ENCODE data around the gene C19orf47.
"Not testable (repeated sequence)": the region's sequence is repeated elsewhere in the genome, so short reads cannot be mapped to it uniquely, and the experiment has no call there.

C19orf47 gene

DNA sequence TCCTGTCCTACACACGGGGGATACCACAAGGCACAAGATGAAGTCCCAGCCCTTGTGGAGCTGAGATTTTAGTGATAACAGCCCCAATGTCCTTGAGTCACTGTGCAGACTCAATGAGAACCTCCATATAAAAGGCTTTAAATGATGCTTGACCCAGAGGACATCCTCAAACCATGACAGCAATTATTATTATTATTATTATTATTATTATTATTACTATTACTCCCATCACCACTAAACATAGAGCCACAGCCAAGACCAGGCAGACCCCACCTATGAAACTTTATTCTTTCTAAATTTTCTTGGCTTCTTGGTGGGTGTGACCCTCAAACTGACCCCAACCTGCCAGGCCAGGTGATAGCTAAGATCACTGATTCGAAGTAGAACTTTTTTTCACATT is 11.1 kb downstream of the C19orf47 start:
- H3K27me3 ChIP-seq (ENCODE audit: control insufficient read depth, insufficient read depth, low read length), result no peaks in the 10 kb centered on the region
- H3K4me3 ChIP-seq (ENCODE audit: low read depth, low read length), result no peak overlapping the region
- H3K36me3 ChIP-seq (ENCODE audit: control insufficient read depth, insufficient read depth, low read length), result no peaks in the 10 kb centered on the region
- H3K4me2 ChIP-seq (ENCODE audit: low read length), result no peak overlapping the region
- H3K27ac ChIP-seq, result no peak overlapping the region
- H3K9me3 ChIP-seq (ENCODE audit: control insufficient read depth, low read length), result no peaks in the 10 kb centered on the region
- no peak for TF ChIP-seq CTCF (IDR thresholded peaks at IDR 0.05)
- H3K9ac ChIP-seq, result no peak overlapping the region
- H3K79me2 ChIP-seq, result peaks cover 5% of the 10 kb centered on the region
- peaks cover 3% of the 10 kb centered on the region for H3K4me1 ChIP-seq
- no peak overlapping the region for H2AFZ ChIP-seq

- Histone ChIP-seq H3K4me2 (ENCODE audit: low read length) (no peak overlapping the region), H3K9ac (no peak overlapping the region), H3K79me2 (peaks cover 5% of the 10 kb centered on the region), H2AFZ (no peak overlapping the region), H3K36me3 (ENCODE audit: control insufficient read depth, insufficient read depth, low read length) (no peaks in the 10 kb centered on the region), H3K9me3 (ENCODE audit: control insufficient read depth, low read length) (no peaks in the 10 kb centered on the region), H3K27me3 (ENCODE audit: control insufficient read depth, insufficient read depth, low read length) (no peaks in the 10 kb centered on the region), H3K27ac (no peak overlapping the region), H3K4me1 (no peaks in the 10 kb centered on the region), H3K4me3 (ENCODE audit: low read depth, low read length) (no peak overlapping the region)
- TF ChIP-seq CTCF (IDR thresholded peaks at IDR 0.05), result no peak
Measured at GRCh38 chr19:40336601-40336900, 11.6 kb downstream of the C19orf47 start.

- no peak overlapping the region for H2AFZ ChIP-seq
- no peak overlapping the region for H3K27ac ChIP-seq
- no peaks in the 10 kb centered on the region for H3K9me3 ChIP-seq (ENCODE audit: control insufficient read depth, low read length)
- H3K27me3 ChIP-seq (ENCODE audit: control insufficient read depth, insufficient read depth, low read length), result no peaks in the 10 kb centered on the region
- H3K9ac ChIP-seq, result no peak overlapping the region
- no peaks in the 10 kb centered on the region for H3K4me1 ChIP-seq
- no peak overlapping the region for H3K4me3 ChIP-seq (ENCODE audit: low read depth, low read length)
- H3K4me2 ChIP-seq (ENCODE audit: low read length), result no peak overlapping the region
- H3K79me2 ChIP-seq, result peaks cover 5% of the 10 kb centered on the region
- H3K36me3 ChIP-seq (ENCODE audit: control insufficient read depth, insufficient read depth, low read length), result no peaks in the 10 kb centered on the region
- TF ChIP-seq CTCF (IDR thresholded peaks at IDR 0.05), result no peak
Measured at GRCh38 chr19:40335855-40336600, 12.2 kb downstream of the C19orf47 start.

- Histone ChIP-seq H3K27ac (no peak overlapping the region), H3K9me3 (ENCODE audit: control insufficient read depth, low read length) (no peaks in the 10 kb centered on the region), H3K4me3 (ENCODE audit: low read depth, low read length) (no peak overlapping the region), H3K4me2 (ENCODE audit: low read length) (no peak overlapping the region), H3K79me2 (peaks cover 5% of the 10 kb centered on the region), H3K27me3 (ENCODE audit: control insufficient read depth, insufficient read depth, low read length) (no peaks in the 10 kb centered on the region), H3K9ac (no peak overlapping the region), H3K36me3 (ENCODE audit: control insufficient read depth, insufficient read depth, low read length) (no peaks in the 10 kb centered on the region), H3K4me1 (no peaks in the 10 kb centered on the region), H2AFZ (no peak overlapping the region)
- TF ChIP-seq CTCF (IDR thresholded peaks at IDR 0.05), result no peak
Measured at GRCh38 chr19:40335101-40335500, 13.1 kb downstream of the C19orf47 start.

- H3K4me2 ChIP-seq (ENCODE audit: low read length); H3K79me2 ChIP-seq; H3K9ac ChIP-seq; H3K4me3 ChIP-seq (ENCODE audit: low read depth, low read length); H2AFZ ChIP-seq; H3K36me3 ChIP-seq (ENCODE audit: control insufficient read depth, insufficient read depth, low read length); H3K27me3 ChIP-seq (ENCODE audit: control insufficient read depth, insufficient read depth, low read length); H3K9me3 ChIP-seq (ENCODE audit: control insufficient read depth, low read length); H3K4me1 ChIP-seq; H3K27ac ChIP-seq: not testable (repeated sequence)
Measured at GRCh38 chr19:40333083-40333482, 15.1 kb downstream of the C19orf47 start.

All from parathyroid adenoma (tissue), 2 donors.